Uterus (tissue), 2 donors: Measurements from ENCODE around the gene ZNF443.

Experiments
- POLR2A ChIP-seq, 2 donors: fragments of 450-650 bp; IDR thresholded peaks; one replicate each; pipeline ENCODE4 v1.6.1; 2016; ENCODE audit warnings: antibody characterized with exemption in 2 of 2, mild to moderate bottlenecking in 1 of 2, moderate library complexity in 1 of 2
- TF ChIP-seq, protein P1 (sequence below), 4 experiments: fragments of 200-600 bp in 2 of 4; fragments of 450-650 bp in 2 of 4; sonication (generic) in 2 of 4; IDR thresholded peaks; one replicate each; pipeline ENCODE4 v1.5.1; 2016 to 2019; ENCODE audit warnings: antibody characterized with exemption in 4 of 4, mild to moderate bottlenecking in 2 of 4, moderate library complexity in 1 of 4

DNA sequence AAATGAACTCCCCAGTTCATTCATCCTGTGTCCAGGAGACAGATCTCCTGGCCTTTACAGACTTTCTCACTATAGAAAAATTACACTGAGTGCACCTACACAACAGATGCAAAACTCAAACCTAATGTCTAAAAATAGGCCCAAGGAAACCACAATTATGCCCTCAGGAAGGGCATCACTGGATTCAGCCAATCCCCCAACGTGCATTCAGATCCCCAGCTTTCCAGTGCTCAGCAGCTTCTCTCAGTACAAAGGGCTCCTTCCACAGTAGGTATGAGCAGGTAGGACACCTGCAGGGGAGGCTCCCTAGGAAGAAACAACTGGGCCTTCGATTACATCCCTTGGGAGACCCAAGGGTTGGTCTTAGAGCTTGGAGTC is 41.7 kb upstream of the ZNF443 start:
- TF ChIP-seq, protein P1, sequence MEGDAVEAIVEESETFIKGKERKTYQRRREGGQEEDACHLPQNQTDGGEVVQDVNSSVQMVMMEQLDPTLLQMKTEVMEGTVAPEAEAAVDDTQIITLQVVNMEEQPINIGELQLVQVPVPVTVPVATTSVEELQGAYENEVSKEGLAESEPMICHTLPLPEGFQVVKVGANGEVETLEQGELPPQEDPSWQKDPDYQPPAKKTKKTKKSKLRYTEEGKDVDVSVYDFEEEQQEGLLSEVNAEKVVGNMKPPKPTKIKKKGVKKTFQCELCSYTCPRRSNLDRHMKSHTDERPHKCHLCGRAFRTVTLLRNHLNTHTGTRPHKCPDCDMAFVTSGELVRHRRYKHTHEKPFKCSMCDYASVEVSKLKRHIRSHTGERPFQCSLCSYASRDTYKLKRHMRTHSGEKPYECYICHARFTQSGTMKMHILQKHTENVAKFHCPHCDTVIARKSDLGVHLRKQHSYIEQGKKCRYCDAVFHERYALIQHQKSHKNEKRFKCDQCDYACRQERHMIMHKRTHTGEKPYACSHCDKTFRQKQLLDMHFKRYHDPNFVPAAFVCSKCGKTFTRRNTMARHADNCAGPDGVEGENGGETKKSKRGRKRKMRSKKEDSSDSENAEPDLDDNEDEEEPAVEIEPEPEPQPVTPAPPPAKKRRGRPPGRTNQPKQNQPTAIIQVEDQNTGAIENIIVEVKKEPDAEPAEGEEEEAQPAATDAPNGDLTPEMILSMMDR (IDR thresholded peaks at IDR 0.05): no peak
- no peak for TF ChIP-seq POLR2A (IDR thresholded peaks at IDR 0.05)
